SK-N-SH (cell line): ENCODE measurements around the gene SERPINE1. TPM values are rescaled to one million over a fixed set of nuclear protein-coding genes. Genes with fewer than 3 reads are reported as not detected.

ENCODE experiments used
- CTCF ChIA-PET: fragments of 300-600, 350-600 bp; formaldehyde crosslinking; extraction: SDS; loops from one replicate; lab custom pipeline; 2021; lab: Yijun Ruan, JAX
- POLR2A ChIA-PET: fragments of 350-600 bp; sonication (Branson Sonifier 250); formaldehyde crosslinking; extraction: SDS; loops from one replicate; lab custom pipeline; 2020; ENCODE audit warnings: antibody characterized with exemption, inconsistent platforms; lab: Yijun Ruan, JAX
- DNase-seq: peaks from one replicate; pipeline ENCODE4 v3.0.0; 2012
- H2AFZ ChIP-seq: fragments of 200-600 bp; sonication (generic); 2 replicates; pipeline ENCODE4 v1.8.1; 2016; ENCODE audit warnings: antibody characterized with exemption, mild to moderate bottlenecking, low read depth
- H3F3A ChIP-seq: fragments of 200-600 bp; sonication (generic); replicated peaks from 2 replicates; pipeline ENCODE3; 2016; ENCODE audit warnings: antibody characterized with exemption, mild to moderate bottlenecking; ENCODE audit not compliant: insufficient read depth
- H3K27ac ChIP-seq, 2 experiments: fragments of 200-500 bp in 1 of 2; fragments of 200-600 bp in 1 of 2; sonication (Bioruptor generic) in 1 of 2; sonication (generic), shearing (Covaris generic) in 1 of 2; 2 replicates each; pipeline versions ENCODE4 v1.5.1 to v1.6.1; 2014 to 2016; ENCODE audit warnings: low read depth in 2 of 2, inconsistent platforms in 1 of 2, low read length in 1 of 2, mild to moderate bottlenecking in 1 of 2, mixed read lengths in 1 of 2
- H3K27me3 ChIP-seq: fragments of 200-600 bp; sonication (generic), shearing (Covaris generic); 2 replicates; pipeline ENCODE4 v1.6.1; 2016; ENCODE audit warnings: mixed run types; ENCODE audit not compliant: insufficient read depth
- H3K36me3 ChIP-seq, 2 experiments: fragments of 200-500 bp in 1 of 2; fragments of 200-600 bp in 1 of 2; sonication (Bioruptor generic) in 1 of 2; sonication (generic) in 1 of 2; replicated peaks in 1 of 2; 2 replicates each; pipeline versions ENCODE3 to v1.5.1; 2014 to 2016; ENCODE audit warnings: low read length in 1 of 2, mild to moderate bottlenecking in 1 of 2; ENCODE audit not compliant: insufficient read depth in 2 of 2, control insufficient read depth in 1 of 2
- H3K4me1 ChIP-seq, 2 experiments: fragments of 200-500 bp in 1 of 2; fragments of 200-600 bp in 1 of 2; sonication (Bioruptor generic) in 1 of 2; sonication (generic), shearing (Covaris generic) in 1 of 2; 2 replicates each; pipeline versions ENCODE4 v1.5.1 to v1.6.1; 2014 to 2016; ENCODE audit warnings: low read depth in 1 of 2, low read length in 1 of 2, mixed run types in 1 of 2; ENCODE audit not compliant: insufficient read depth in 2 of 2, control insufficient read depth in 1 of 2
- H3K4me2 ChIP-seq: fragments of 200-600 bp; sonication (generic), shearing (Covaris generic); 2 replicates; pipeline ENCODE4 v1.6.1; 2017; ENCODE audit warnings: mixed run types
- H3K4me3 ChIP-seq, 2 experiments: fragments of 200-500 bp in 1 of 2; fragments of 200-600 bp in 1 of 2; sonication (Bioruptor generic) in 1 of 2; sonication (generic), shearing (Covaris generic) in 1 of 2; 2 replicates each; pipeline versions ENCODE4 v1.5.1 to v1.8.1; 2014 to 2016; ENCODE audit warnings: low read depth in 2 of 2, inconsistent platforms in 1 of 2, low read length in 1 of 2, mild to moderate bottlenecking in 1 of 2, mixed read lengths in 1 of 2, moderate library complexity in 1 of 2
- H3K79me2 ChIP-seq: fragments of 200-600 bp; sonication (generic); 2 replicates; pipeline ENCODE4 v1.8.1; 2017; ENCODE audit warnings: mild to moderate bottlenecking; ENCODE audit not compliant: insufficient read depth
- H3K9ac ChIP-seq: fragments of 200-600 bp; sonication (generic); 2 replicates; pipeline ENCODE4 v1.6.1; 2017; ENCODE audit warnings: mixed run types
- H3K9me2 ChIP-seq: fragments of 200-600 bp; sonication (generic); 2 replicates; pipeline ENCODE4 v1.6.1; 2017; ENCODE audit warnings: mixed run types
- H3K9me3 ChIP-seq: fragments of 200-600 bp; sonication (generic); 2 replicates; pipeline ENCODE4 v1.6.1; 2017; ENCODE audit warnings: mixed run types, mild to moderate bottlenecking, moderate library complexity
- H4K20me1 ChIP-seq: fragments of 200-600 bp; sonication (generic); 2 replicates; pipeline ENCODE4 v1.6.1; 2017; ENCODE audit warnings: mild to moderate bottlenecking, mixed run types; ENCODE audit not compliant: insufficient read depth
- CTCF ChIP-seq: fragments of 200-600 bp; sonication (generic); IDR thresholded peaks from 2 replicates; pipeline ENCODE4 v1.6.1; 2017; ENCODE audit warnings: antibody characterized with exemption, mild to moderate bottlenecking, moderate library complexity
- EP300 ChIP-seq, 2 experiments: IDR thresholded peaks; 2 replicates each; pipeline versions ENCODE4 v1.4.0 to v1.6.1; 2012; ENCODE audit warnings: borderline replicate concordance in 1 of 2, low read depth in 1 of 2, low read length in 1 of 2
- GATA2 ChIP-seq: sonication (generic); formaldehyde crosslinking; IDR thresholded peaks from 2 replicates; pipeline ENCODE4 v1.5.0; 2020; ENCODE audit warnings: mild to moderate bottlenecking, missing genetic modification reagents
- JUND ChIP-seq: IDR thresholded peaks from 2 replicates; pipeline ENCODE4 v1.4.0; 2012
- NRF1 ChIP-seq: IDR thresholded peaks from 2 replicates; pipeline ENCODE4 v1.6.1; 2012; ENCODE audit warnings: low read depth, mild to moderate bottlenecking, low read length
- RFX5 ChIP-seq: IDR thresholded peaks from 2 replicates; pipeline ENCODE4 v1.6.1; 2012; ENCODE audit warnings: mild to moderate bottlenecking, improper control_type of control experiment, low read length
- TAF1 ChIP-seq: IDR thresholded peaks from 2 replicates; pipeline ENCODE4 v1.6.1; 2012; ENCODE audit warnings: low read depth, mild to moderate bottlenecking, low read length, moderate library complexity, borderline replicate concordance
- TCF12 ChIP-seq: IDR thresholded peaks from 2 replicates; pipeline ENCODE4 v1.4.0; 2012
- USF2 ChIP-seq: fragments of 150-350 bp; IDR thresholded peaks from 2 replicates; pipeline ENCODE4 v1.6.1; 2017; ENCODE audit warnings: antibody characterized with exemption, low read length, low read depth, borderline replicate concordance
- ZBTB33 ChIP-seq: IDR thresholded peaks from 2 replicates; pipeline ENCODE4 v1.4.0; 2012; ENCODE audit warnings: low read depth, borderline replicate concordance
- WGBS: methylation state at CpG from one replicate; pipeline ENCODE4 v1.1.6; 2017; ENCODE audit warnings: low lambda C conversion rate; 5-methylcytosine and 5-hydroxymethylcytosine counted together
- polyA plus RNA-seq, 3 experiments: library from polyadenylated mRNA; depleted of rRNA; stranded (reverse); fragments of >200 nt; gene quantifications; 2 replicates each; pipeline ENCODE4 v1.2.3, GENCODE V29; 2012

SERPINE1 gene
- polyA plus RNA-seq, 1 of the 3 experiments (the other 2 are of a cell fraction), result 4,174 TPM

DNA sequence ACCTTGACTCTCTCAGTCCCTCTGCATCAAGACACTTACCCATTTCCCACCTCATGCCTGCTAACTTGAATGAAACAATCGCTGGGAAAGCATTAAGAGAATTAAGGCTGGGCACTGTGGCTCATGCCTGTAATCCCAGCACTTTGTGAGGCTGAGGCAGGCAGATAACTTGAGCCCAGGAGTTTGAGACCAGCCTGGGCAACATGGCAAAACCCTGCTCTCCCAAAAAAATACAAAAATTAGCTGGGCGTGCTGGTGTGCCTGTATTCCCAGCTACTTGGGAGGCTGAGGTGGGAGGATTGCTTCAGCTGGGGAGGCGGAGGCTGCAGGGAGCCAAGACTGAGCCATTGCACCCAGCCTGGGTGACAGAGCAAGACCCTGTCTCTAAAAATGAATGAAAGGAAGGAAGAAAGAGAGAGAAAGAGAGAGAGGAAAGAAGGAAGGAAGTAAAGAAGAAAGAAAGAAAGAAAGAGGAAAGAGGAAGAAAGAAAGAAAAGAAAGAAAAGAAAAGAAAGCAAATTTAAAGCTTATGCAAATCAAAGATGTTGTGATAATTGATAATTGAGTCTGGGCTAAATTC is 646 bp downstream of the SERPINE1 start:
- 14% methylated on average over 3 of the region's 3 CpGs for WGBS
- Histone ChIP-seq H3F3A (peaks cover 88% of the 10 kb centered on the region), H3K4me1 (peaks cover 14 to 38% of the 10 kb centered on the region in 2 experiments; a peak in 3 of 4 replicates), H2AFZ (no peak overlapping the region), H3K9ac (peak overlapping the region; percentile 95), H4K20me1 (peaks cover 55% of the 10 kb centered on the region), H3K4me2 (peak overlapping the region; percentile 96), H3K9me3 (no peaks in the 10 kb centered on the region), H3K36me3 (peaks cover 4 to 53% of the 10 kb centered on the region in 2 experiments), H3K27ac (peak overlapping the region; percentile 6 to 98; a peak in 3 of 4 replicates), H3K27me3 (no peaks in the 10 kb centered on the region), H3K4me3 (peak overlapping the region; percentile 46 to 85; a peak in 3 of 4 replicates), H3K79me2 (peaks cover 86% of the 10 kb centered on the region), H3K9me2 (no peaks in the 10 kb centered on the region)
- TF ChIP-seq JUND (peak; percentile 19; the same call in 1 of the 2 replicates), CTCF (no peak), USF2 (no peak), RFX5 (no peak), EP300 (IDR thresholded peaks at IDR 0.05; ENCODE audit: borderline replicate concordance in 1 of 2, low read depth in 1 of 2, low read length in 1 of 2) (0 out of 4 replicates have a peak, but pooled peaks of 1 of the 2 experiments have one; percentile 8), GATA2 (no peak), NRF1 (no peak), TCF12 (no peak), TAF1 (0 out of 2 replicates have a peak, but pooled peaks have one; percentile 12), ZBTB33 (no peak)
- no peak for DNase-seq
- ChIA-PET POLR2A (no interaction called here), CTCF (interaction anchor here (1.3 to 4.0 kb wide), 7 partner anchors 10 to 114 kb away, joined by 3 to 34 read pairs (median 10); no protein-coding TSS in a partner anchor)
